HG03432 (cell line): ENCODE measurements around the gene RRP12.
"Not testable (repeated sequence)": the region's sequence is repeated elsewhere in the genome, so short reads cannot be mapped to it uniquely, and the experiment has no call there.

Experiments used
- ATAC-seq: cut with Tn5 transposase; IDR thresholded peaks from one replicate; pipeline ENCODE4 v1.9.1; 2021; ENCODE audit warnings: mild to moderate bottlenecking, moderate library complexity; ENCODE audit not compliant: unreplicated experiment

Gene RRP12, protein sequence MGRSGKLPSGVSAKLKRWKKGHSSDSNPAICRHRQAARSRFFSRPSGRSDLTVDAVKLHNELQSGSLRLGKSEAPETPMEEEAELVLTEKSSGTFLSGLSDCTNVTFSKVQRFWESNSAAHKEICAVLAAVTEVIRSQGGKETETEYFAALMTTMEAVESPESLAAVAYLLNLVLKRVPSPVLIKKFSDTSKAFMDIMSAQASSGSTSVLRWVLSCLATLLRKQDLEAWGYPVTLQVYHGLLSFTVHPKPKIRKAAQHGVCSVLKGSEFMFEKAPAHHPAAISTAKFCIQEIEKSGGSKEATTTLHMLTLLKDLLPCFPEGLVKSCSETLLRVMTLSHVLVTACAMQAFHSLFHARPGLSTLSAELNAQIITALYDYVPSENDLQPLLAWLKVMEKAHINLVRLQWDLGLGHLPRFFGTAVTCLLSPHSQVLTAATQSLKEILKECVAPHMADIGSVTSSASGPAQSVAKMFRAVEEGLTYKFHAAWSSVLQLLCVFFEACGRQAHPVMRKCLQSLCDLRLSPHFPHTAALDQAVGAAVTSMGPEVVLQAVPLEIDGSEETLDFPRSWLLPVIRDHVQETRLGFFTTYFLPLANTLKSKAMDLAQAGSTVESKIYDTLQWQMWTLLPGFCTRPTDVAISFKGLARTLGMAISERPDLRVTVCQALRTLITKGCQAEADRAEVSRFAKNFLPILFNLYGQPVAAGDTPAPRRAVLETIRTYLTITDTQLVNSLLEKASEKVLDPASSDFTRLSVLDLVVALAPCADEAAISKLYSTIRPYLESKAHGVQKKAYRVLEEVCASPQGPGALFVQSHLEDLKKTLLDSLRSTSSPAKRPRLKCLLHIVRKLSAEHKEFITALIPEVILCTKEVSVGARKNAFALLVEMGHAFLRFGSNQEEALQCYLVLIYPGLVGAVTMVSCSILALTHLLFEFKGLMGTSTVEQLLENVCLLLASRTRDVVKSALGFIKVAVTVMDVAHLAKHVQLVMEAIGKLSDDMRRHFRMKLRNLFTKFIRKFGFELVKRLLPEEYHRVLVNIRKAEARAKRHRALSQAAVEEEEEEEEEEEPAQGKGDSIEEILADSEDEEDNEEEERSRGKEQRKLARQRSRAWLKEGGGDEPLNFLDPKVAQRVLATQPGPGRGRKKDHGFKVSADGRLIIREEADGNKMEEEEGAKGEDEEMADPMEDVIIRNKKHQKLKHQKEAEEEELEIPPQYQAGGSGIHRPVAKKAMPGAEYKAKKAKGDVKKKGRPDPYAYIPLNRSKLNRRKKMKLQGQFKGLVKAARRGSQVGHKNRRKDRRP (N-terminal part only)

DNA sequence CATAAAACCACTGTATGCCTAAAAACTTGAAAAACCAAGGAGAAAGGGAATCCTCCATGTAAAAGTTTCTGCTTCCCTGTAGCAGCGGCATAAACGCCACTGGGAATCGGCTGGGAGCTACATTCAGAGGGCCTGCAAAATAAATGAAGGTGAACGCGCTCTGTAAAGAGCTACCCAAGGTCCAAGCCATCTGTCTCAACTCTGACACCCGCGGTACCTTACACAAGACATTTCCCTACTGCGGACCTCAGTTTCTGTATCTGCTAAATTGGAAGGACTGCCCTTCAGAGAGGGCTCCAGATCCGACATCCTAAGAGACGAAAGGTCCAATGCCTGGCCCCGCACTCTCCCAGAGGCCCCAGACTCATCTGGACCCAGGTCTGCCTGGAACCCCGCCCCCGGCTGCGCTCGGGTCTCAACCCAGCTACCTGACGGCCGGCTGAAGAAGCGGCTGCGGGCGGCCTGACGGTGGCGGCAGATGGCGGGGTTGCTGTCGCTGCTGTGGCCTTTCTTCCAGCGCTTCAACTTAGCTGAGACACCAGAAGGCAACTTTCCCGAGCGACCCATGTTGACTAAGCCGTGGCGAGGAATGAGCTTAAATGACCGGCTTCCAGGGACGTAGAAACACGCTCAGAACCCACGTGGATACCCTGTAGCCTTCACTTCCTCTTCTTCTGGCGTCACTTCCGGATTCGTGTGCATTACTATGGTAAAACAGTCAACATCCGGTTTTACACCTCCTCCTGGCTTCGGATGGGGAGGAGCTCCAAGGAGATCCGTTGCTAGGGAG is at the start of gene RRP12:
TSS of gene RRP12 (minus strand) at position 676 of the 790 bp plus-strand sequence. CDS start at position 567, 109 bp downstream.
- ATAC-seq, result peak; percentile 98

DNA sequence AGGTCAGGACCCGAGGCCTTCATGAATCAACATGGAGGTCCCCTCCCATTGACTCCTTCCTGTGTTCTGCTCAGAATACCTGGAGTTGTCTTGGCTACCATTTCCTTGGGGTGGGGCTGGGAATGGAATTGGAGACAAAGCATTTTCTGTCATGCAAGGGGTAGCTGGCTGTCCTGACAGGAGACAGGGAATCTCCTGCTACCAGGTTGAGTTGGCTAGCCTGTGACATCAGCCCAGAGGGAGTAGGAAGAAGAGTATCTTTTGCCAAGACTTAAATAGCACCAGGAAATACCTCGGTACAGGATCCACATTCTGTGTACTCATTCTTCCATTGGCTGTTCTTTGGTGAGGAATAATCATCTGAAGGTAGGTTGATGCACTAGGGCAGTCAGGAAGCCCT is 49.7 kb upstream of the RRP12 start:
- ATAC-seq, result no peak

DNA sequence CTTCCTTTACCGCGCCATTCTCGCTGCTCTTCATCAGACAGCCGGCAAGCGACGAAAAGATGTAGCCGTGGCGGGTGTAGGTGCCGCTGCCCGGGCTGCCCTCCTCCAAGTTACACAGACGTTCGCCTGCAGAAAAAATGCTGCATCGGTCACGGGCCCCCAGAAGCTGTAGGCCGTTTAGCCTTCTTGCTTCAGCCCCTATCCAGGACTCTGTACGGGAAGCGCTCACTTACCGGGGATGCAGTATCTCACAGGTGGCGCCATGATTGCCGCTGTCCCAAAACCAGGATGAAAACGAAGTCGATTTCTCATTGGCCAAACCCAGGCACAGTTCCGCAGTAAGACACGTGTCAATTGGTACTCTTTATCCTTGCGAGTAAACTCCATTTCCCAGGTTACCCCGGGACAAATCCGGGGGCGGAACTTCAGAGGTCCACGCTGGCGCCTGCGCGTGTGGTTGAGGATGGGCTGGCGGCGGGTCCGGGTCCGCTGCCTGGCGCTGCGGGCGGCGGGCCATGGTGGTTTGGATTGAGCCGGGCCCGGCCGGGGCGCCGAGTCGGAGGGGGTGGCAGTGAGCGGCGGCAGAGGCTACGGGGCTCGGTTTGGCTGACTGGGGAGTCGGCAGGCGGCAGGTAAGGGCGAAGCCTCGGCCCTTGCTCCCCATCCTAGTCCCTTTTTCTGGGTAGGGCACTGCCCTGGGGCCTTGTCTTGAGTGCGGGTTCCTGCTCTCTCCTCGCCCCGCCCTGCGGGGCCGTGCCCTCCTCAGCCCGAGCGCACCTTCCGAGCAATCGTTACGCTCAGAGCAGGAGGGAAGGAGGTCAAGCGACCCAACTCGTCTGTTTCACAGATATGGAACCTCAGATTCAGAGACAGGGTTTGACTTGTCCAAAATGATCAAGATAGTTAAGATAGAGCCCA is 44.8 kb upstream of the RRP12 start, which contains the start of the genes EXOSC1 and ZDHHC16:
TSS of gene EXOSC1 (minus strand) at position 285 of the 918 bp plus-strand sequence. CDS start at position 264, 21 bp downstream.
TSS of gene ZDHHC16 (plus strand) at position 454 of the 918 bp plus-strand sequence. CDS start 5,501 bp downstream, outside the sequence.
- peak; percentile 96 for ATAC-seq

DNA sequence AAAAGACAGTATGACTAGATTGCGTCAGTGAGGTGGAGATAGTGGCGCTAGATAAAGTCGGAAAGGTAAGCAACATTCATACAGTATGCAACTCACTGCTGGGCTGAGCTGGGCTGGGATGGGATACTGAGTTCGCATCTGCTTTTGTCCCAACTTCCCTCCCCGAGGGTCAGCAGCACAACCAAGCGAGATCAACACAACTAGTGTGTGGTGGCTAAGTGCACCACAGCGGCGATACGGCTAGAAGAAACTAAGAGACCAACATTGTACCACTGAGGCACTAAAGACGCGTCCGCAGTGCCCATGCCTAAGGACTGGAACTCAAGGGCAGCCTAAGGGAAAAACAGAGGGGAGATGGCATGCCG is 44.2 kb upstream of the RRP12 start:
- no peak for ATAC-seq

DNA sequence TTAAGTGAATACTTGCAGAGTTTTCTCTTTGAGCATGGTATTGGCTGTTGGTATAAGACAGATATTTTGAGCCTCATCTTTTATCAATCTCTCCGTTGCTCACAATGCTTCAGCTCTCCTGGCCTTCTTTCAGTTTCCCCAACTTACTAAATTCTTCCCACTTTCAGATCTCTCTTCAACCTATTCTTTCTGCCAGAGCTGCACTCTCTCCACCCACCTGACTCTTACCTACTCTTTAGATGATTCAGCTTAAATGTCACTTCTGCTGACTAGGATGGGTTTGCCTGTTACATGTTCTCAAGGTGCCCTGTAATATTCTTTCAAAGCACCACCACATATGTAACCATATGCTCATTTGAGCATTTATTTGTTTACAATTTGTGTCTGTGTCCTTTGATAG is 43.1 kb upstream of the RRP12 start:
- ATAC-seq, result no peak

DNA sequence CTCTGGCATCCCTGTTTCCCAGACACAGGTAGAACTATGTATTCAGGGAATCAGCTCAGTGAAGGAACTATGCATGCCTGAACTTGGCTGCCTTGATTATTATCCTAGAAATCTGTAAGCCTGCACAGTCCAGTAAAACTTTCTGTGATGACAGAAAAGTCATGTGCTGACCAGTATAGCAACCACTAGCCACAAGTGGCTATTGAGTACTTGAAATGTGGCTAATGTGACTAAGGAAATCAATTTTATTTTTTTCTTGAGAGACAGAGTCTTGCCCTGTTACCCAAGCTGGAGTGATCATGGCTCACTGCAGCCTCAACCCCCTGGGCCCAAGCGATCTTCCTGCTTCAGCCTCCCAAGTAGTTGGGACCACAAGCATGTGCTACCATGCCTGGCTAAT is 41.1 kb upstream of the RRP12 start:
- ATAC-seq, result no peak

DNA sequence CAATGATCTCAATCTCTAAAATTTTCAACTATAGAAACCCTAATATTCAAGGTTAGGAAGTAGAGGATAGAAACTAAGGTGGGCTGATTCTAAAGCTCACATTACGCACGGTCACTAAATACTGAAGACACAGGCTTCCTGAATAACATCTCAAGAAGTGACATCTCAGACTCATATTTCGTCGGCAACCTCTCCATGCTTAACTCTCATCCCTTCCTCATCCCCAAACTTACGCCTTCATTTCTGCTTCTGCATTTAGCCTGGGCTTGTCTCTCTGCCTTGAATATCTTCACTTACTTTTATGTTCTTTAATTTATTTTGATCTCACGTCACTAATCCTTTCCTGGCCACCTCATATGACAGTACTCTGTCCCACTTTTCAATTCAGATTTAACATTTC is 34.1 kb upstream of the RRP12 start:
- no peak for ATAC-seq

DNA sequence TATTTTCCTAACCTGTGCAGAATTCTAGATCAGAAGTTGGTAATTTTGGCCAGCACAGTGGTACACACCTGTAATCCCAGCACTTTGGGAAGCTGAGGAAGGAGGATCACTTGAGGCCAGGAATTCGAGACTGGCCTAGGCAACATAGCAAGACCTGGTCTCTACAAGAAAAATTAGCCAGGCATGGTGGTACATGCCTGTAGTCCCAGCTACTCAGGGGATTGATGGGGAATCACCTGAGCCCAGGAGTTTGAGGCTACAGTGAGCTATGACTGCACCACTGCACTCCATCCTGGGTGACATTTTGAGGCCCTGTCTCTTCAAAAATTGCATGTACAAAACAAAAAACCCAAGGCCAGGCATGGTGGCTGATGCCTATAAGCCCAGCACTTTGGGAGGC is 33.4 kb upstream of the RRP12 start:
- no peak for ATAC-seq

DNA sequence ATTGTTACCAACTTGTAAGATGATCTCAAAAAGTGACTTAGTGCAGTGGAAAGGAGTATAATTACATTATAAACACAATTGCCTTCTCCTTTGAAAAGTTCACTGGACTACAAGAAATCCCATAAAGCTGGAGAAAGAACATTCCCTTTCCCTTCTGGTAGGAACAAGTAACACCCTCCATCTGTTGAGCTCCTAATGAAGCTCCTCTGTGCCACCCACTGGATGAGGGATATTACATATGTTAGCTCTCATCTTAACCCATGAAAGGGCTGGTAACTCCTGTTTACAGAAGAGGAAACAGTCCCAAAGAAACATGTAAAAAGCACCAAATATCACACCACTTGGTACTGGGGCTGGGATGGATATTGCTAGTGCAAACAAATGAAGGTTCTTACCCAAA is 32.9 kb upstream of the RRP12 start:
- no peak for ATAC-seq

DNA sequence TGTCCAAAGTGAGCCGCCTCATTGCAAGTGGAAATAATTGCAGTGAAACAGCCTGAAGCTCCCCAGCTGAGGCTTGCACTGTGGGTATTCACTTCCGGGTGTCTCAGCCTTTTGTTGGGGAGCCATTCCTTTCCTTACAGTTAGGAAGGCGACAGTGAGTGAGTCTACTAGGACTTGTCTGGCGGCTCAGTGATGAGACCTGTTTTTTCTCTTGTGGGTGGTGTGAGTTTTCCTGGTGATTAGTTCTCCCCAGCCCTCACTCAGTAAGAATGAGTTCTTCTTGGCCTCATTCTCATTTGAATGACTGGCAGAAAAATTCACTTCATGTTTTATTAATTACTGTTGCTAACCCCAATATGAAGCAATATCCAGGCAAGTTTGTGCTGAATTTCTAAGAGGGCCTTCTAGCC is 27.4 kb upstream of the RRP12 start:
- ATAC-seq, result no peak

DNA sequence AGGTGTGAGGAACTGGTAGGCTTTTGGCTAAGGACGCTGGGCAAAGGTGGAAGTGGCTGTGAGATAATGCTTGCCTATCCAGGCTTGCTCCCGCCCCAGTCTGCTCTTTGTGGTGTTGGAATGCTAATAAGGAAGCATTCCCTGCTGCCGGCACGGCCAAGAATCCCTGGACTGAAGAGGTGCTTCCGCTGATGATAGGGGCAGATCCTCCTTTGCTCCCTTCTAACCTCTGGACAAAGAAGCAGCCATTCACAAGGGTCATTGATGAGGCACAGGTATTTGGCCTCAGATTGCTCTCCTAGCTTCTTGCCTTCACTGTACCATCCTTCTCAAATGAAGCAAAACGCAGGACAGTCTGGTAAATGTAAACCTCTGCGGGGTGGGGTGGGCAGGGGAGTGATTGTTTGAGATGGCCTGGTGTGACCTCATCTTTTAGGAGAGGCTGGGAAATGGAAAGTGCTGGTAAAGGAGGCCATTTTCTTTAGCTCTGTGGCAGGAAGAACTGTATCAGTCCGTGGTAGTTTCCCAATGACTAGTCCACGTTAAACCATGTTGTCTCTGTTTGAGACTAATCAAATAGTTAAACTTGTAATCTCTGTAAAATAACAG is 26.5 kb upstream of the RRP12 start:
- no peak for ATAC-seq

DNA sequence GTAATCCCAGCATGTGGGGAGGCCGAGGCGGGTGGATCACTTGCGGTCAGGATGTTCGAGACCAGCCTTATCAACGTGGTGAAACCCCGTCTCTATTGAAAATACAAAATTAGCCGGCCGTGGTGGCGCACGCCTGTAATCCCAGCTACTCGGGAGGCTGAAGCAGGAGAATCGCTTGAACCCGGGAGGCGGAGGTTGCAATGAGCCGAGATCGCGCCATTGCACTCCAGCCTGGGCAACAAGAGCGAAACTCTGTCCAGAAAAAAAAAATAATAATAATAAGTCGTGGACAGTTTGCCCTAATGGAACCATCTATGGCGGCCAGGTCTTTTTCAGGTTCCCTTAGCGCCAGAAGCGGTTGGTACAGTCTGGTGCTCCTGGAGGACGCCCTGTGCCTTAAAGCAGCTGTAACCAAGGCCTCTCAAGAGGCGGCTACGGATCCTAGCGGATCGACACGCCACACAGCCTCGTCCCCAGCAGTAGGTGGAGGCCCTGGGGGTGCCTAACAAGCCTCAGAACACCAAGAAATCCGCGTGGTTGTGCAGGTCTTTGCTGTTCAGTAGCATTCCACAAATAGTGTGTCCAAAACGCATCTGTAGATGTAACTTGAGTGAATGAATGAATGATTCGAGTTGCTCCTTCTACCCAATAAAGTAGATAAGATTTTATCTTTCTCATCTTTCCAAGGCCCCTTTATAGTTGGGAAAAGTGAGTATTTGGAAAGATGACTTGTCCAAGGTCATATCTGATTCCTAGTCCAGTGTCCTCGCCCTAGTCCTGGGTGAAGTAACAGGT is 25.8 kb upstream of the RRP12 start:
- ATAC-seq, result no peak

DNA sequence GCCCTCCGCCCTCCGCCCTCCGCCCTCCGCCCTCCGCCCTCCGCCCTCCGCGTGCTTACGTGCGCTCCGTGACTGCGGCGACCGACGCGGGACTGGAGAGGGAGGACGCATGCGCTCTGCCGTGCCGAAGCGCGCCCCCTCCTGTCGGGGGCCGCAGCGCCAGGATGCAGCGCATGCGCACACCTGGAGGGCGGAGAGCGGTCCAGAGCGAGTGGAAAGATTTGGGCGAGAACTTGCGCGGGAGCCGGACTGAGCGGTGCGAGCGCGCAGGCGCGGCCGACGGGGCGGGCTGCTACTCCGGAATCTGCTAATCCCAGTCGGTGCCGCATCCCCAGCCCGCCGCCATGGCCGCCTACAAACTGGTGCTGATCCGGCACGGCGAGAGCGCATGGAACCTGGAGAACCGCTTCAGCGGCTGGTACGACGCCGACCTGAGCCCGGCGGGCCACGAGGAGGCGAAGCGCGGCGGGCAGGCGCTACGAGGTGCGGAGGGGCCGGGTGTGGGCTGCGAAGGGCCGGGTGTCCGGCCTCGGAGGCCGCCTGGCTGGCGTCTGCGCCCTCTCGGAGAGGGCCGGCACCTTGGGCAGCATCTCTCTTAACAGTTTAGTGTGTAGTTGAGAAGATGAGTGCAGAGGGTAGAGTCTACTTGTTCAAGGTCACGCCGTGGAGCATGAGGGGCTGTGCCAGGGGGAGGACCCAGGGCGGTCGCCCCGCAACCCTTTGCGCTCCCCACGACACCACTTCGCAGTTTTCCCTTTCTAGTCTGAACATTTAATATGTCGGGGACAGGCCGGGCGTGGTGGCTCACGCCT is 25.0 kb upstream of the RRP12 start, which contains the start of gene PGAM1:
TSS of gene PGAM1 (plus strand) at position 228 of the 812 bp plus-strand sequence. CDS start at position 345, 117 bp downstream.
- peak; percentile 81 for ATAC-seq

DNA sequence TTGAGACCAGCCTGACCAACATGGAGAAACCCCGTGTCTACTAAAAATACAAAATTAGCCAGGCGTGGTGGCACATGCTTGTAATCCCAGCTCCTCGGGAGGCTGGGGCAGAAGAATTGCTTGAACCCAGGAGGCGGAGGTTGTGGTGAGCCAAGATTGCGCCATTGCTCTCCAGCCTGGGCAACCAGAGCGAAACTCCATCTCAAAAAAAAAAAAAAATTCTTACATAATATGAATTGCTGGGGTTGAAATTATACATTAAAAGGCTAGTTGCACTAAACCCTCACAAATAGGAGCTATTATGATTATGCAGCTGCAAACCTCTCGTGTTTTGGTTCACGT is 22.6 kb upstream of the RRP12 start:
- not testable (repeated sequence) for ATAC-seq

DNA sequence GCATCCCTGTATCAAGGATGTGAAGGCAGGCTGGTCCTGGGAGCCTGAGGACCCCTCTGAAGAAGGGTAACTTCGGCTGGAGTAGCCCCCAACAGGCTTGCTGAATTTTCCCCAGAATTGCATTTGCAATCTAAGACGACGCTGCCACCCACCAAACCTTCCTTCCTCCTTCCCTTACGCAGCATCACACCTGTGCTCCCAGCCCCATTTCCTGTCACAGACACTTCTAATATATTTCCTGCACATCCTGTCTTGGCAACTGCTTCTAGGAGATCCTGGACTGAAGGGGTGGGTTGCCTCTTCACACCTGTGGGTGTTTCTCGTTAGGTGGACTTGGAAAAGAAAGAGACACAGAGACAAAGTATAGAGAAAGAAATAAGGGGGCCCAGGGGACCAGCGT is 15.4 kb upstream of the RRP12 start:
- ATAC-seq, result no peak

DNA sequence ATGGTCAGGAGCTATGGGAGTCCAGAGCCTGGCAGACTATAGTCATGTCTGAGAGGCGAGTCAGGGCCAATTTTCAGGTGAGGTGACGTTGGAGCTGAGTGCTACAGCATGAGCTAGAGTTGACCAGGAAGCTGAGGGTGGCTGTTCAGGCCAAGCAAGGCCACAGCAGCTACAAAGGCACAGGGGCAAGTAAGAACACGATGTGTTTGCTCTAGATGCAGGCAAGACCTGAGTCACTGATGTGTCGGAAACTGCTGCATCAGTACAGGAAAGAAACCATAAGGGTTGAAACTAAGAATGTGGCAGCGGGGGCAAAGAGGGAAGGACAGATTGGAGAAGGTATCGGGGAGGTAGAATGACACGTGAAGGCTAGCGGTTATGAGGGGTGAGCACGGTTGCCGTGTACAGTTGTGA is 11.8 kb upstream of the RRP12 start:
- ATAC-seq, result no peak

DNA sequence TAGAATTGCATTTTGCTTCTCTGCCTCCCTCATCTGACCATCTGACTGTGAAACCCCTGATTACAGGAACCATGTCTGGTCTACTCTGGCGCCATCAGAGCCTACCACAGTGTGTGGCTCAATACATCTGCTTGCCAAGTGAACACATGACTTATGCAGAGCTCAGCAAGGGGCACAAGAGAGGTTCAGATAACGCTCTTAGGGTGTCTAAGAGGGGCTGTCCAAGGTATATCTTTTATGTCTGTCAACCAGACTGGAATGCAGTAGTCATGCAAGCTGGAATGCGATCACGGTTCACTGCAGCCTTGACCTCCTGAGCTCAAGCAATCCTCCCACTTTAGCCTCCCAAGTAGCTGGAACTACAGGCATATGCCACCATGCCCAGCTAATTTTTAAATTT is 10.3 kb upstream of the RRP12 start:
- no peak for ATAC-seq
